OCI-LY3 (cell line): ENCODE measurements around the gene ZNF407.

ENCODE experiments used
- H2AFZ ChIP-seq: fragments of 200-600, 300-600 bp; shearing (Covaris generic); 2 replicates; pipeline ENCODE4 v1.6.0; 2014; ENCODE audit warnings: antibody characterized with exemption, low read depth, low read length
- H3K27ac ChIP-seq: fragments of 200-600, 300-600 bp; sonication (generic); 2 replicates; pipeline ENCODE4 v1.5.1; 2014; ENCODE audit warnings: mild to moderate bottlenecking, low read length, moderate library complexity, mixed read lengths
- H3K27me3 ChIP-seq: fragments of 200-600, 300-600 bp; sonication (generic); 2 replicates; pipeline ENCODE4 v1.6.1; 2014; ENCODE audit warnings: low read depth, low read length, mixed read lengths
- H3K36me3 ChIP-seq: fragments of 200-600, 300-600 bp; sonication (generic); replicated peaks from 2 replicates; pipeline ENCODE3; 2014; ENCODE audit warnings: low read depth, low read length, mixed read lengths
- H3K4me1 ChIP-seq: fragments of 300-600, 200-600 bp; sonication (generic); 2 replicates; pipeline ENCODE4 v1.6.1; 2014; ENCODE audit warnings: low read length, mixed read lengths
- H3K4me2 ChIP-seq: fragments of 200-600, 300-600 bp; sonication (generic); 2 replicates; pipeline ENCODE4 v1.6.1; 2014; ENCODE audit warnings: low read length, mixed read lengths
- H3K4me3 ChIP-seq: fragments of 300-600, 200-600 bp; sonication (generic); 2 replicates; pipeline ENCODE4 v1.5.1; 2014; ENCODE audit warnings: antibody characterized with exemption, mild to moderate bottlenecking, low read length, moderate library complexity
- H3K79me2 ChIP-seq: fragments of 300-600, 200-600 bp; shearing (Covaris generic); 2 replicates; pipeline ENCODE4 v1.6.1; 2014; ENCODE audit warnings: mild to moderate bottlenecking, low read length, mixed read lengths
- H3K9ac ChIP-seq: fragments of 300-600, 200-600 bp; shearing (Covaris generic); 2 replicates; pipeline ENCODE4 v1.6.0; 2014; ENCODE audit warnings: mild to moderate bottlenecking, low read length, moderate library complexity
- H3K9me3 ChIP-seq: fragments of 200-600, 300-600 bp; shearing (Covaris generic); 2 replicates; pipeline ENCODE4 v1.6.1; 2014; ENCODE audit warnings: low read length, mixed read lengths; ENCODE audit not compliant: insufficient read depth
- H4K20me1 ChIP-seq: fragments of 200-600, 300-600 bp; sonication (generic); 2 replicates; pipeline ENCODE4 v1.6.1; 2016; ENCODE audit warnings: low read length, mixed read lengths; ENCODE audit not compliant: insufficient read depth
- EZH2phosphoT487 ChIP-seq: fragments of 200-600 bp; shearing (Covaris generic); IDR thresholded peaks from 2 replicates; pipeline ENCODE4 v1.6.1; 2018; ENCODE audit warnings: antibody characterized with exemption, mixed run types, low read depth
- TF ChIP-seq, protein P1 (sequence below): fragments of 200-600, 300-600 bp; sonication (generic); IDR thresholded peaks from 2 replicates; pipeline ENCODE4 v1.5.1; 2014; ENCODE audit warnings: antibody characterized with exemption, low read length, low read depth

Gene ZNF407

DNA sequence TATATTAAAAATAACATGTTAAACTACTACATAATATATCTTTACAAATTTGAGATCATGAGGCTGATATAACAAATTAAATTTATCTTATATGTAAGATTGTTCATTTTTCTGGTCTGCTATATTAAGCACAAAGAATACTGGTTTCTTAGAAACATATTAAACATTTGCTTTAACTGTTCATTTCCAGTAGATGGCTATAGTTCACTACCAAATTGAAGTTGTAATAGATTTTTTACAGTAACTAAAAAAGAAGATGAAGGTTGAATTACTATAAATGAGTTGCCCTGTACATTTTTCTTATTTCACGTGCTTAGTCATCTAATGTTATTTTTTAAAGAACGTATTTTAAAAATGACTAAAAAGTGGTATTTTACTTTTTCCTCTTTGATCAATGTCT is 57.0 kb downstream of the ZNF407 start:
- no peaks in the 10 kb centered on the region for H3K9me3 ChIP-seq
- no peak for TF ChIP-seq EZH2phosphoT487
- TF ChIP-seq, protein P1, sequence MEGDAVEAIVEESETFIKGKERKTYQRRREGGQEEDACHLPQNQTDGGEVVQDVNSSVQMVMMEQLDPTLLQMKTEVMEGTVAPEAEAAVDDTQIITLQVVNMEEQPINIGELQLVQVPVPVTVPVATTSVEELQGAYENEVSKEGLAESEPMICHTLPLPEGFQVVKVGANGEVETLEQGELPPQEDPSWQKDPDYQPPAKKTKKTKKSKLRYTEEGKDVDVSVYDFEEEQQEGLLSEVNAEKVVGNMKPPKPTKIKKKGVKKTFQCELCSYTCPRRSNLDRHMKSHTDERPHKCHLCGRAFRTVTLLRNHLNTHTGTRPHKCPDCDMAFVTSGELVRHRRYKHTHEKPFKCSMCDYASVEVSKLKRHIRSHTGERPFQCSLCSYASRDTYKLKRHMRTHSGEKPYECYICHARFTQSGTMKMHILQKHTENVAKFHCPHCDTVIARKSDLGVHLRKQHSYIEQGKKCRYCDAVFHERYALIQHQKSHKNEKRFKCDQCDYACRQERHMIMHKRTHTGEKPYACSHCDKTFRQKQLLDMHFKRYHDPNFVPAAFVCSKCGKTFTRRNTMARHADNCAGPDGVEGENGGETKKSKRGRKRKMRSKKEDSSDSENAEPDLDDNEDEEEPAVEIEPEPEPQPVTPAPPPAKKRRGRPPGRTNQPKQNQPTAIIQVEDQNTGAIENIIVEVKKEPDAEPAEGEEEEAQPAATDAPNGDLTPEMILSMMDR: peak; percentile 76
- H4K20me1 ChIP-seq: no peaks in the 10 kb centered on the region
- no peaks in the 10 kb centered on the region for H3K79me2 ChIP-seq
- no peak overlapping the region for H3K4me3 ChIP-seq
- no peak overlapping the region for H3K27ac ChIP-seq
- H3K9ac ChIP-seq: no peak overlapping the region
- H3K27me3 ChIP-seq: no peaks in the 10 kb centered on the region
- no peaks in the 10 kb centered on the region for H3K36me3 ChIP-seq
- H3K4me1 ChIP-seq: peaks cover 6% of the 10 kb centered on the region
- H2AFZ ChIP-seq: no peak overlapping the region
- no peak overlapping the region for H3K4me2 ChIP-seq

DNA sequence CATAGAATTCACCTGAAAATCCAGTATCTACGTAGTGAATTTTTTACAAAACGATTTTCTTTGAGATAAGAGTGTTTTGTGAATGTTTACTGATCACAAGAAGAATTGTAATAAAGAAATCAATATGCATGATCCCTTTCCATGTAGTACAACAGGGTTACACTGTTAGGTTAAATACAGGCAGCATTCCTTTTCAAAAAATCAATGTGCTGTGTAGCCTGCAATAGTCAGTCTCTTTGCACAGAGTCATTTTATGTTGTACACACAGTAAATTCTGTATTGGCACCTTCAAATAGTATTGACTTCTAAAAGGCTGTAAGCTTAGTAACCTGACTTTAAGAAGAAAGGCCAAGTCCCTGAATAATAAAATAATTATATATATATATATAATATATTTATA is 63.3 kb downstream of the ZNF407 start:
- no peaks in the 10 kb centered on the region for H4K20me1 ChIP-seq
- TF ChIP-seq, protein P1: no peak
- TF ChIP-seq EZH2phosphoT487: no peak
- H3K27me3 ChIP-seq: no peaks in the 10 kb centered on the region
- H3K36me3 ChIP-seq: no peaks in the 10 kb centered on the region
- H3K4me1 ChIP-seq: no peaks in the 10 kb centered on the region
- no peaks in the 10 kb centered on the region for H3K9me3 ChIP-seq
- H3K9ac ChIP-seq: no peak overlapping the region
- H3K27ac ChIP-seq: no peak overlapping the region
- no peak overlapping the region for H3K4me3 ChIP-seq
- no peak overlapping the region for H3K4me2 ChIP-seq
- no peaks in the 10 kb centered on the region for H3K79me2 ChIP-seq
- H2AFZ ChIP-seq: no peak overlapping the region

DNA sequence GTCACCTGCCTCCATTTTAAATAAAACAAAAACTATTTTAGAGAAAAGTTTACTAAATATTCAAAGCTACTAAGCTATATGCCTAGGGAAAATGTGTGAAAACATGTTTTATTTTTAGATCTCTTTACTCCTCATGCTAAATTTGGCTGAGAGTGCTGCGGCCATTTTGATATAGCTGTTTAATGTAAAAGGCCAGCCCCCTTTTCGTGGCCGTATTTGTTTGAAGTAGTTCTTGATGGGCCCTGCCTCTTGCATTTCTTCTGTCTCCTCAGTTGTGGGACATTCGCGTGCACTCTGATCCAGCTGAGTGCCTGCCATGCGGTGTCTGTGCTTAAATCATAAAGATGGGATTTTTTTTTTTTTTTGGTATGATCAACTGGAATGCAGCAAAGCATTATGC is 64.0 kb downstream of the ZNF407 start:
- Histone ChIP-seq H3K4me1 (no peaks in the 10 kb centered on the region), H3K27ac (no peak overlapping the region), H3K9me3 (no peaks in the 10 kb centered on the region), H2AFZ (no peak overlapping the region), H3K36me3 (no peaks in the 10 kb centered on the region), H3K27me3 (no peaks in the 10 kb centered on the region), H3K9ac (no peak overlapping the region), H3K4me3 (no peak overlapping the region), H4K20me1 (no peaks in the 10 kb centered on the region), H3K79me2 (no peaks in the 10 kb centered on the region), H3K4me2 (no peak overlapping the region)
- no peak for TF ChIP-seq EZH2phosphoT487
- TF ChIP-seq, protein P1: no peak

DNA sequence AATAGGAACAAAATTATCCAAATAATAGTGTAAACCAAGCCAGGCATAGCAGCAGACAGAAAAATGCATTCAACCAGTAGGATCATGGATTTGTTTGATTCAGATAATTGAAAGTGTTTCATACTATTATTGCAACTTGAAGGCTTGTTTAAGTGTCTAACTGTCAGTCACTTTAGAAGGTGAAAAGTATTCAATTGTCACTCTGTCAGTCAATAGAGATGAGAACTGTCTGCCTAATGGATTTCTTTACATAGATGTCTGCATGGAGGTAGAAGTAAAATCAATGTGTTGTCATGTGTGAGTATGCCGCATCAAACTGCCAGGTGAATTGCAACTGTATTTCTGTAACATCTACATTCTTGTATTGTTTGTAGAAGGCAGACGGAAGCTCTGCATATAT is 65.0 kb downstream of the ZNF407 start:
- Histone ChIP-seq H3K36me3 (no peaks in the 10 kb centered on the region), H3K4me1 (no peaks in the 10 kb centered on the region), H3K9ac (no peak overlapping the region), H3K4me3 (no peak overlapping the region), H3K27ac (no peak overlapping the region), H3K9me3 (no peaks in the 10 kb centered on the region), H3K27me3 (no peaks in the 10 kb centered on the region), H3K79me2 (no peaks in the 10 kb centered on the region), H2AFZ (no peak overlapping the region), H4K20me1 (no peaks in the 10 kb centered on the region), H3K4me2 (no peak overlapping the region)
- TF ChIP-seq, protein P1: no peak
- no peak for TF ChIP-seq EZH2phosphoT487
